Stimulated activated naive CD4-positive, alpha-beta T cell (primary cell): ENCODE data around the gene ABHD13.

Experiments used
- DNase-seq, 6 experiments: peaks; one replicate each; lab custom pipeline; 2025; lab: John Stamatoyannopoulos, UW

ABHD13 gene

DNA sequence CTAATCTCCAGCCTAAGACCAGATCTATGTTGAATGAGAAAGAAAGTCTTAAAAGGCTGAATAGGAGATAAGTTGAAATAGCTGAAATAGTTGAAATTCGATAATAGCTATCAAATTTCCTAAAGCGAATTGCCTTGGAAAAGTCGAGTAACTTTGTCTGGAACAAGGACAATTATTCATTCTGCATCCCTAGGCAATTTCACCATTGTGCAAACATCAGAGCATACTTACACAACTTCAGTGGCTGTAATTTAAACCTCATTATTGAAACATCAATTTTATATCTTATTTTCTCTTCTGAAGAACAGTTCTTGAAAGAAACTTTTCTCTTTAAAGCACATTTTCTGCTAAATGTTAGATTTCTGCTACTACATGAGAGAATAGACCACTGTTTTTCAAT, 64.9 kb downstream of the ABHD13 start:
- DNase-seq, result no peak
